ENCODE results near the gene STRN.

DNA sequence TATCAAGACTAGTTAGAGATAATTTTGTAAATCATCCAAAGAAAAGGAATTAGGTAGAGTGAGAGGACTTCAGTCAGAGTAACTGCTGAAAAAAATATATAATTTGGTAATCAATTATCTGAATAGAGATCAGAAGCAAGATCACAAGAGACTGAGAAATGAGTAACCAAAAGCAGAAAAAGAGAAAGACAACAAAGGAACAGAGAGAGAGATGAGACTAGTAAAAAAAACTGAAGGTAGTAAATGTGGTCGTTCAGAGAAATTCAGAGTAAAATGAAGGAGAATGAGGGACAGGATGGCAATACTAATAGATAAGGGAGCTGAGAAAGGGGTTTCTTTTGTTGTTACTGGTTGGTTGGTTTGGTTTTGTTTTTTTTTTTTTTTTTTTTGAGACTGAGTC is 16.5 kb downstream of the STRN start:
- TF ChIP-seq ZFP3 (CRISPR knock-in tag; IDR thresholded peaks at IDR 0.05) (no peak), ARNTL (CRISPR knock-in tag; IDR thresholded peaks at IDR 0.05; ENCODE audit: borderline replicate concordance, low read depth) (no peak), ZNF565 (CRISPR knock-in tag; conservative IDR thresholded peaks at IDR 0.05; ENCODE audit: low read depth) (no peak), OSR1 (CRISPR knock-in tag; IDR thresholded peaks at IDR 0.05) (no peak)
- TF ChIP-seq, protein P1, sequence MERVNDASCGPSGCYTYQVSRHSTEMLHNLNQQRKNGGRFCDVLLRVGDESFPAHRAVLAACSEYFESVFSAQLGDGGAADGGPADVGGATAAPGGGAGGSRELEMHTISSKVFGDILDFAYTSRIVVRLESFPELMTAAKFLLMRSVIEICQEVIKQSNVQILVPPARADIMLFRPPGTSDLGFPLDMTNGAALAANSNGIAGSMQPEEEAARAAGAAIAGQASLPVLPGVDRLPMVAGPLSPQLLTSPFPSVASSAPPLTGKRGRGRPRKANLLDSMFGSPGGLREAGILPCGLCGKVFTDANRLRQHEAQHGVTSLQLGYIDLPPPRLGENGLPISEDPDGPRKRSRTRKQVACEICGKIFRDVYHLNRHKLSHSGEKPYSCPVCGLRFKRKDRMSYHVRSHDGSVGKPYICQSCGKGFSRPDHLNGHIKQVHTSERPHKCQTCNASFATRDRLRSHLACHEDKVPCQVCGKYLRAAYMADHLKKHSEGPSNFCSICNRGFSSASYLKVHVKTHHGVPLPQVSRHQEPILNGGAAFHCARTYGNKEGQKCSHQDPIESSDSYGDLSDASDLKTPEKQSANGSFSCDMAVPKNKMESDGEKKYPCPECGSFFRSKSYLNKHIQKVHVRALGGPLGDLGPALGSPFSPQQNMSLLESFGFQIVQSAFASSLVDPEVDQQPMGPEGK (CRISPR knock-in tag; IDR thresholded peaks at IDR 0.05; ENCODE audit: borderline replicate concordance), result no peak
